ENCODE measurements around the gene PGD.

Gene PGD

GRCh38 chr1:10459184-10459583 is 60.3 kb downstream of the PGD start:
- Histone ChIP-seq H3K9me3 (ENCODE audit: insufficient read depth, low read depth, low read length) (no peaks in the 10 kb centered on the region), H3K4me3 (ENCODE audit: low read length) (no peak overlapping the region), H3K27ac (ENCODE audit: low read length) (no peak overlapping the region), H3K36me3 (ENCODE audit: insufficient read depth, low read depth, low read length) (peaks cover 50% of the 10 kb centered on the region), H3K4me1 (ENCODE audit: insufficient read depth, low read length) (no peaks in the 10 kb centered on the region), H3K9ac (ENCODE audit: low read depth, low read length) (no peak overlapping the region), H3K27me3 (ENCODE audit: insufficient read depth, low read length) (no peaks in the 10 kb centered on the region)

GRCh38 chr1:10467078-10467477 is 68.2 kb downstream of the PGD start:
- Histone ChIP-seq H3K36me3 (ENCODE audit: insufficient read depth, low read depth, low read length) (peaks cover 72% of the 10 kb centered on the region), H3K4me1 (ENCODE audit: insufficient read depth, low read length) (0 out of 2 replicates have a peak, but pooled peaks cover 3% of the 10 kb centered on the region), H3K4me3 (ENCODE audit: low read length) (no peak overlapping the region), H3K27me3 (ENCODE audit: insufficient read depth, low read length) (no peaks in the 10 kb centered on the region), H3K9me3 (ENCODE audit: insufficient read depth, low read depth, low read length) (no peaks in the 10 kb centered on the region), H3K9ac (ENCODE audit: low read depth, low read length) (no peak overlapping the region), H3K27ac (ENCODE audit: low read length) (no peak overlapping the region)

- peaks cover 3% of the 10 kb centered on the region; the same call in 1 of the 2 replicates for H3K4me1 ChIP-seq (ENCODE audit: insufficient read depth, low read length)
- peaks cover 44% of the 10 kb centered on the region for H3K36me3 ChIP-seq (ENCODE audit: insufficient read depth, low read depth, low read length)
- H3K27me3 ChIP-seq (ENCODE audit: insufficient read depth, low read length) = no peaks in the 10 kb centered on the region
- no peak overlapping the region for H3K4me3 ChIP-seq (ENCODE audit: low read length)
- H3K9ac ChIP-seq (ENCODE audit: low read depth, low read length) = no peak overlapping the region
- H3K9me3 ChIP-seq (ENCODE audit: insufficient read depth, low read depth, low read length) = no peaks in the 10 kb centered on the region
- no peak overlapping the region for H3K27ac ChIP-seq (ENCODE audit: low read length)
These were observed 71.2 kb downstream of the PGD start for GRCh38 chr1:10470043-10470442.
